IgD-negative memory B cell (primary cell): ENCODE data around the gene AP3B1. TPM values are rescaled to one million over a fixed set of nuclear protein-coding genes. Genes with fewer than 3 reads are reported as not detected.

ENCODE experiments used
- H3K27ac Mint-ChIP-seq, 3 donors: one replicate each; pipeline ENCODE4 v1.8.0; 2020 to 2022; ENCODE audit warnings: mild to moderate bottlenecking in 3 of 3, mixed read lengths in 3 of 3, moderate library complexity in 1 of 3
- H3K27me3 Mint-ChIP-seq: one replicate; pipeline ENCODE4 v1.8.0; 2021; ENCODE audit warnings: mixed read lengths
- H3K36me3 Mint-ChIP-seq: one replicate; pipeline ENCODE4 v1.8.0; 2020; ENCODE audit warnings: mild to moderate bottlenecking, mixed read lengths
- H3K4me1 Mint-ChIP-seq, 3 donors: one replicate each; pipeline ENCODE4 v1.8.0; 2020 to 2022; ENCODE audit warnings: mixed read lengths in 3 of 3, mild to moderate bottlenecking in 1 of 3
- H3K4me3 Mint-ChIP-seq, 4 donors: one replicate each; pipeline ENCODE4 v1.8.0; 2020 to 2022; ENCODE audit warnings: mild to moderate bottlenecking in 4 of 4, mixed read lengths in 4 of 4, moderate library complexity in 3 of 4
- H3K9me3 Mint-ChIP-seq, 3 donors: one replicate each; pipeline ENCODE4 v1.8.0; 2020 to 2021; ENCODE audit warnings: mixed read lengths in 3 of 3, mild to moderate bottlenecking in 1 of 3
- polyA plus RNA-seq: library from polyadenylated mRNA; unstranded; fragments of 300-500 nt; fragmentation: Illumina TruSeq; gene quantifications from one replicate; pipeline ENCODE4 v1.2.3, GENCODE V29; 2021

Gene AP3B1
- polyA plus RNA-seq, 1 donor from 2014 or later = 23.0 TPM

GRCh38 chr5:78009937-78010527 lies 284.5 kb downstream of the AP3B1 start:
- Mint-ChIP-seq H3K36me3 (peaks cover 2% of the 10 kb centered on the region), H3K27ac (no peak overlapping the region), H3K27me3 (no peaks in the 10 kb centered on the region), H3K4me3 (no peak overlapping the region), H3K4me1 (no peaks in the 10 kb centered on the region), H3K9me3 (no peaks in the 10 kb centered on the region)

- H3K36me3 Mint-ChIP-seq = peaks cover 5% of the 10 kb centered on the region
- no peak overlapping the region for H3K27ac Mint-ChIP-seq
- no peak overlapping the region for H3K4me3 Mint-ChIP-seq
- H3K27me3 Mint-ChIP-seq = no peaks in the 10 kb centered on the region
- no peaks in the 10 kb centered on the region for H3K4me1 Mint-ChIP-seq
- H3K9me3 Mint-ChIP-seq = no peaks in the 10 kb centered on the region
Measured at GRCh38 chr5:78008356-78008967, 286.0 kb downstream of the AP3B1 start.

- H3K27me3 Mint-ChIP-seq = no peaks in the 10 kb centered on the region
- no peak overlapping the region for H3K4me3 Mint-ChIP-seq
- H3K36me3 Mint-ChIP-seq = peaks cover 3% of the 10 kb centered on the region
- no peak overlapping the region for H3K27ac Mint-ChIP-seq
- no peaks in the 10 kb centered on the region for H3K4me1 Mint-ChIP-seq
- no peaks in the 10 kb centered on the region for H3K9me3 Mint-ChIP-seq
Measured at GRCh38 chr5:78007233-78007632, 287.3 kb downstream of the AP3B1 start.

GRCh38 chr5:78006449-78006848 lies 288.0 kb downstream of the AP3B1 start:
- peaks cover 6% of the 10 kb centered on the region for H3K36me3 Mint-ChIP-seq

GRCh38 chr5:78005021-78005785 lies 289.3 kb downstream of the AP3B1 start:
- no peaks in the 10 kb centered on the region for H3K27me3 Mint-ChIP-seq
- peaks cover 10% of the 10 kb centered on the region for H3K36me3 Mint-ChIP-seq
- H3K9me3 Mint-ChIP-seq = no peaks in the 10 kb centered on the region
- H3K4me3 Mint-ChIP-seq = no peak overlapping the region
- H3K4me1 Mint-ChIP-seq = no peaks in the 10 kb centered on the region
- no peak overlapping the region for H3K27ac Mint-ChIP-seq

More at GRCh38 chr5:78006449-78006848, 288.0 kb downstream of the AP3B1 start:
- Mint-ChIP-seq H3K27ac (peak overlapping the region in 1 of 3 donors; percentile 57), H3K27me3 (no peaks in the 10 kb centered on the region), H3K4me3 (no peak overlapping the region), H3K9me3 (no peaks in the 10 kb centered on the region), H3K4me1 (no peaks in the 10 kb centered on the region)

- no peak overlapping the region for H3K27ac Mint-ChIP-seq
- H3K36me3 Mint-ChIP-seq = peaks cover 11% of the 10 kb centered on the region
- no peaks in the 10 kb centered on the region for H3K4me1 Mint-ChIP-seq
- H3K27me3 Mint-ChIP-seq = no peaks in the 10 kb centered on the region
- no peaks in the 10 kb centered on the region for H3K9me3 Mint-ChIP-seq
- H3K4me3 Mint-ChIP-seq = no peak overlapping the region
Measured at GRCh38 chr5:78004559-78004958, 289.9 kb downstream of the AP3B1 start.

- Mint-ChIP-seq H3K4me3 (no peak overlapping the region), H3K27ac (no peak overlapping the region), H3K27me3 (no peaks in the 10 kb centered on the region), H3K36me3 (peaks cover 15% of the 10 kb centered on the region), H3K9me3 (no peaks in the 10 kb centered on the region), H3K4me1 (no peaks in the 10 kb centered on the region)
Measured at GRCh38 chr5:78003919-78004318, 290.6 kb downstream of the AP3B1 start.

GRCh38 chr5:78003450-78003849 lies 291.0 kb downstream of the AP3B1 start:
- no peaks in the 10 kb centered on the region for H3K27me3 Mint-ChIP-seq
- H3K36me3 Mint-ChIP-seq = peaks cover 16% of the 10 kb centered on the region
- H3K27ac Mint-ChIP-seq = no peak overlapping the region
- no peak overlapping the region for H3K4me3 Mint-ChIP-seq
- no peaks in the 10 kb centered on the region for H3K4me1 Mint-ChIP-seq
- no peaks in the 10 kb centered on the region for H3K9me3 Mint-ChIP-seq

GRCh38 chr5:78002690-78003089 lies 291.8 kb downstream of the AP3B1 start:
- H3K36me3 Mint-ChIP-seq = peaks cover 16% of the 10 kb centered on the region
- H3K4me3 Mint-ChIP-seq = no peak overlapping the region
- H3K9me3 Mint-ChIP-seq = no peaks in the 10 kb centered on the region
- H3K27me3 Mint-ChIP-seq = no peaks in the 10 kb centered on the region
- no peaks in the 10 kb centered on the region for H3K4me1 Mint-ChIP-seq
- no peak overlapping the region for H3K27ac Mint-ChIP-seq

- Mint-ChIP-seq H3K4me1 (no peaks in the 10 kb centered on the region), H3K4me3 (no peak overlapping the region), H3K9me3 (no peaks in the 10 kb centered on the region), H3K27ac (no peak overlapping the region), H3K36me3 (peaks cover 22% of the 10 kb centered on the region), H3K27me3 (no peaks in the 10 kb centered on the region)
Measured at GRCh38 chr5:78001197-78001596, 293.3 kb downstream of the AP3B1 start.

GRCh38 chr5:78000191-78000590 lies 294.3 kb downstream of the AP3B1 start:
- Mint-ChIP-seq H3K9me3 (no peaks in the 10 kb centered on the region), H3K4me1 (no peaks in the 10 kb centered on the region), H3K27me3 (no peaks in the 10 kb centered on the region), H3K36me3 (peaks cover 26% of the 10 kb centered on the region), H3K27ac (peak overlapping the region in 1 of 3 donors; percentile 80), H3K4me3 (no peak overlapping the region)

GRCh38 chr5:77999399-77999798 lies 295.1 kb downstream of the AP3B1 start:
- H3K36me3 Mint-ChIP-seq = peaks cover 25% of the 10 kb centered on the region
- H3K4me1 Mint-ChIP-seq = no peaks in the 10 kb centered on the region
- H3K27me3 Mint-ChIP-seq = no peaks in the 10 kb centered on the region
- no peaks in the 10 kb centered on the region for H3K9me3 Mint-ChIP-seq
- H3K27ac Mint-ChIP-seq = peak overlapping the region in 1 of 3 donors; percentile 14
- no peak overlapping the region for H3K4me3 Mint-ChIP-seq

- Mint-ChIP-seq H3K4me1 (no peaks in the 10 kb centered on the region), H3K9me3 (no peaks in the 10 kb centered on the region), H3K27me3 (no peaks in the 10 kb centered on the region), H3K27ac (no peak overlapping the region), H3K4me3 (no peak overlapping the region), H3K36me3 (peaks cover 23% of the 10 kb centered on the region)
Measured at GRCh38 chr5:77996943-77997342, 297.6 kb downstream of the AP3B1 start.

- peaks cover 18% of the 10 kb centered on the region for H3K36me3 Mint-ChIP-seq
- H3K27ac Mint-ChIP-seq = no peak overlapping the region
- H3K27me3 Mint-ChIP-seq = no peaks in the 10 kb centered on the region
- no peaks in the 10 kb centered on the region for H3K4me1 Mint-ChIP-seq
- H3K4me3 Mint-ChIP-seq = no peak overlapping the region
- H3K9me3 Mint-ChIP-seq = no peaks in the 10 kb centered on the region
Measured at GRCh38 chr5:77995793-77996409, 298.6 kb downstream of the AP3B1 start.

- no peaks in the 10 kb centered on the region for H3K4me1 Mint-ChIP-seq
- no peak overlapping the region for H3K4me3 Mint-ChIP-seq
- no peaks in the 10 kb centered on the region for H3K27me3 Mint-ChIP-seq
- H3K27ac Mint-ChIP-seq = peak overlapping the region in 2 of 3 donors; percentile 12 to 60
- H3K36me3 Mint-ChIP-seq = peaks cover 15% of the 10 kb centered on the region
- no peaks in the 10 kb centered on the region for H3K9me3 Mint-ChIP-seq
Measured at GRCh38 chr5:77994943-77995342, 299.6 kb downstream of the AP3B1 start.
